Renal pelvis (tissue), 4 donors: Measurements from ENCODE around the gene LUZP4. TPM values are rescaled to one million over a fixed set of nuclear protein-coding genes. Genes with fewer than 3 reads are reported as not detected.
A peak's percentile ranks its signal among the peaks of the same experiment; 100 is the strongest.
"Not testable (repeated sequence)": the region's sequence is repeated elsewhere in the genome, so short reads cannot be mapped to it uniquely, and the experiment has no call there.

ENCODE experiments used
- DNase-seq: peaks from one replicate; pipeline ENCODE4 v3.0.0-alpha.2; 2013
- polyA plus RNA-seq, 3 donors: library from polyadenylated mRNA; unstranded; fragments of 120-200 nt; gene quantifications; one replicate each; pipeline ENCODE4 v1.2.1, GENCODE V29; 2013; ENCODE audit not compliant: insufficient read length in 3 of 3

The LUZP4 gene
- polyA plus RNA-seq, 3 donors = not detected

GRCh38 chrX:115333446-115333845, 43.9 kb downstream of the LUZP4 start:
- DNase-seq = no peak

GRCh38 chrX:115337491-115338144, 48.1 kb downstream of the LUZP4 start:
- no peak for DNase-seq

GRCh38 chrX:115339441-115340025, 50.0 kb downstream of the LUZP4 start:
- no peak for DNase-seq

- no peak for DNase-seq
Observed at GRCh38 chrX:115341421-115341820, 51.9 kb downstream of the LUZP4 start.

- DNase-seq = peak; percentile 78
Observed at GRCh38 chrX:115344885-115345614, 55.5 kb downstream of the LUZP4 start.

GRCh38 chrX:115345615-115346014, 56.1 kb downstream of the LUZP4 start:
- DNase-seq = no peak

- not testable (repeated sequence) for DNase-seq
Observed at GRCh38 chrX:115346738-115347137, 57.2 kb downstream of the LUZP4 start.

- DNase-seq = no peak
Observed at GRCh38 chrX:115348446-115349225, 59.1 kb downstream of the LUZP4 start.

GRCh38 chrX:115350711-115351381, 61.3 kb downstream of the LUZP4 start:
- DNase-seq = no peak

- DNase-seq = no peak
Observed at GRCh38 chrX:115356369-115356768, 66.9 kb downstream of the LUZP4 start.

Other genes starting within 250 kb of the LUZP4 start
- gene RBMXL3, start 100.3 kb upstream of the LUZP4 start, polyA plus RNA-seq = not detected
- gene LRCH2, start 55.6 kb upstream of the LUZP4 start, polyA plus RNA-seq = 10 to 100 TPM; 10.1 to 11.6 (median 11.1) TPM